LNCAP (cell line): ENCODE measurements around the gene SLC26A1.

ENCODE experiments used
- CTCF ChIP-seq: fragments of 450-650 bp; IDR thresholded peaks from 2 replicates; pipeline ENCODE4 v1.5.1; 2017; ENCODE audit warnings: mild to moderate bottlenecking

The SLC26A1 gene

DNA sequence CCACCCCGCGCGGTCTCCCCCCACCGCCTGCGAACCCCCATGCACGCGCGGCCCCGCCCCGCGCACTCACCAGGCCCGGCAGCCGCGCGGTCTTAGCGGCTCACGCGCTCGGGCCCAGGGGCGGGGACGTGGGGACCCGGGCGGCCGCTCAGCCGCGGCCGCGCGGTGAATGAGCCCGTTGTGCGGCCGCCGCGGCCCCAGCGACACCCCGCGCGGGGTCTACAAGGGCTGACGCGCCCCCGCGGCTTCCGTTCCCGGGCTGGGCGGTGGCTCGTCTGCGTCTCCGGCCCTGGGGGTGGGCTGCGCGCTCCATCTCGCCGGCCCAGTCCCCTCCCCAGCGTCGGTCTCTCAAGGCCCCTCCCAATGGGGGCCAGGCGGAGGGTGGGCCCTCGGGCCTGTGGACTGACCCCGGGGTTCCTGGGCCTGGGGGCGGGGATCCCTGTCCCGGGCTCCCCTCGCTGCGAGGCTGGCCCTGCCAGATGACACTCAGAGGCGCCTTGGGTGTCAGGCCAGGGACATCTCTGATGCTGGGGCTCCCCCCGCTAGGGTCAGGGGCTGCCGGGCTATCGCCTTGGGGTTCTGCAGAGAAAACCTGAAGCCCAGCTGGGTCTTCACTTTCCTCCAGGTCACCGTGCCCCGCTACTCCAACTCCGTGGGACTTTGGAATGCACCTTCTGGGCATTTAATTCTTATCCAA is 4.3 kb upstream of the SLC26A1 start:
- TF ChIP-seq CTCF: no peak

- TF ChIP-seq CTCF: no peak
These were observed 3.8 kb upstream of the SLC26A1 start for GRCh38 chr4:996997-997374.

GRCh38 chr4:996030-996996 is 3.1 kb upstream of the SLC26A1 start:
- no peak for TF ChIP-seq CTCF

DNA sequence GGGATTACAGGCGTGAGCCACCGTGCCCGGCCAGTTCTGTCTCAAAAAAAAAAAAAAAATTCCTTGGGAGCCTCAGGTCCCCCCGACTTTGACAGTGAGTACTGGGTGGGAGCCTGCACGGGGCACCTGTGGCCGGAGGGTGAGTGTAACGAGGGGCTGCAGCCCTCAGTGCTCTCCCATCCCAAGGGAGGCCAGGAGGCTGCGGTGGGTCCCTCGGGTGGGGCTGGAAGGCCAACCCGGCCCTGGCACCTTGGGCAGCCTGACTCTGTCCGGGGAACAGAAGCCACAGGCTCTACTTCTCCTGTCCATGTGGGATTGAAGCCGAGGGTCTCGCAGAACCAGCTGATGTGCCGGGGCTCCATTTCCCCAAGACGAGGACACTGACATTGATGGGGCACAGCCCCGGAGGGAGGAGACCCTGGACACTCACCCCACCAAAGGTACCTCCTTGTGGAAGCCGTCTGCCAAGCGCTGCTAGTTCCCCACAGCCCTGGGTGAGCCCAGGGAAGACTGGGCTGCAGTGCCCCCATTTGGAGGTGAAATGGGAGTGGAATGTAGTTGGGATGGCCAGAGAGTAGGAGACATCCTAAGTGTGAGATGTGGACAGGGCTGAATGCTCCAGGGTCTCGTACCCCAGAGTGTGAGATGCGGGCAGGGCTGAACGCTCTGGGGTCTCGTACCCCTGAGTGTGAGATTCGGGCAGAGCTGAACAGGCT is 2.3 kb upstream of the SLC26A1 start:
- TF ChIP-seq CTCF: no peak

GRCh38 chr4:992297-993110 is 700 bp downstream of the SLC26A1 start:
- TF ChIP-seq CTCF: no peak

DNA sequence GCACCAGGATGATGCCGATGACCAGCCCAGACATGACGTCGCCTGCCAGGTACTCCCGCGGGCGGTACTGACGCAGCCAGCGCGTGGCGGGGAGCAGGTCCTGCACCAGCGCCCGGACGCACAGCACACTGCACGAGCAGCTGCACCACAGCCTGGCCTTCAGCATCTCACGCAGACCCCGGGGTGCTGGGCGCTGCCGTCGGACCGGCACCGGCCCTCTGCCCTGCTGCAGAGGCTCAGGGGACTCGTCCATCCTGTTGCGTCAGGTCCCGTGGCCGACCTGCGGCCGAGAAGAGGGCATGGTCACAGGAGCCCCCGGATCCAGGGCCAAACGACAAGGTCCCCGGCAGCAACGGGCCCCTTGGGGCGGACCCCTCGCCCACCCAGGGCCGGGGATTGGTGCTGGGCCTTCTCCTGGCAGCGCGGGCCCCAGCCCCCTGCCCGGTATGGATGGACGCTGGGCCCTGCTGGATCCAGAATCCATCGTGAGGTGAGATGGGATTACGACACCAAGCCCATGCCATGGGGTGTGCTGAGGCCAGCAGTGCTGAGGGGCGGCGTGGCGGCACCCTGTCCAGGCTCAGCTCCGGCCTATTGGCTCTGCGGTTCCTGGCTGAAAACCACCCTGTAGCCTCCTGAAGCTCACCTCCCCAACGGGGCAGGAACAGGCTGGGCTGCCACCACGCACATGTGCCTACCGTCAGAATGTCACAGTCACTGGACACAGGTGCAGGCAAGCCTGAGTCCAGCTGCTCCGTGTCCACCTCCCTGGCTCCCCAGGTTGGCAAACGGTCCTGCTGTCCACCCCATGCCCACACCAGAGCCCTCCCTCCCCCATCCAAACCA is 1.5 kb downstream of the SLC26A1 start:
- no peak for TF ChIP-seq CTCF
